A549 (cell line): ENCODE data around the gene MYH6.

ENCODE experiments used
- CEBPB ChIP-seq, 2 experiments: fragments of >200 bp in 1 of 2; sonication (Bioruptor Twin) in 1 of 2; formaldehyde crosslinking in 1 of 2; IDR thresholded peaks; 2 replicates each; pipeline ENCODE4 v1.6.1; 2012 to 2016
- CHD4 ChIP-seq: fragments of 200-600 bp; sonication (generic); IDR thresholded peaks from 2 replicates; pipeline ENCODE4 v1.6.1; 2016; ENCODE audit warnings: antibody characterized with exemption, mild to moderate bottlenecking, borderline replicate concordance
- EP300 ChIP-seq, 2 experiments: fragments of >200 bp; sonication (Bioruptor Twin); formaldehyde crosslinking; IDR thresholded peaks; 2 replicates in 1 of 2; 3 replicates in 1 of 2; pipeline ENCODE4 v1.6.1; 2016 to 2017
- FOSL2 ChIP-seq, 2 experiments: fragments of 450-650 bp in 1 of 2; fragments of >200 bp in 1 of 2; sonication (Bioruptor Twin) in 1 of 2; formaldehyde crosslinking; IDR thresholded peaks; 2 replicates each; pipeline versions ENCODE4 v1.5.0 to v1.6.1; 2016 to 2020; ENCODE audit warnings: mild to moderate bottlenecking in 1 of 2, moderate library complexity in 1 of 2
- HDAC2 ChIP-seq: fragments of 200-600 bp; sonication (generic); IDR thresholded peaks from 2 replicates; pipeline ENCODE4 v1.6.1; 2016
- KDM5A ChIP-seq: fragments of 200-600 bp; sonication (generic); IDR thresholded peaks from 2 replicates; pipeline ENCODE4 v1.6.1; 2016; ENCODE audit warnings: antibody characterized with exemption, mild to moderate bottlenecking
- POLR2A ChIP-seq: IDR thresholded peaks from 2 replicates; pipeline ENCODE4 v1.6.1; 2012; ENCODE audit warnings: mild to moderate bottlenecking, low read length
- TF ChIP-seq, protein P1 (sequence below): IDR thresholded peaks from 2 replicates; pipeline ENCODE4 v1.6.1; 2012
- TF ChIP-seq, protein P2 (sequence below): fragments of >200 bp; sonication (Bioruptor Twin); formaldehyde crosslinking; IDR thresholded peaks from 3 replicates; pipeline ENCODE4 v1.5.1; 2016
- TF ChIP-seq, protein P3 (sequence below): fragments of 250-450 bp; sonication (Bioruptor Pico); IDR thresholded peaks from 2 replicates; pipeline ENCODE4 v1.5.0; 2021; ENCODE audit warnings: mild to moderate bottlenecking, moderate library complexity, borderline replicate concordance

DNA sequence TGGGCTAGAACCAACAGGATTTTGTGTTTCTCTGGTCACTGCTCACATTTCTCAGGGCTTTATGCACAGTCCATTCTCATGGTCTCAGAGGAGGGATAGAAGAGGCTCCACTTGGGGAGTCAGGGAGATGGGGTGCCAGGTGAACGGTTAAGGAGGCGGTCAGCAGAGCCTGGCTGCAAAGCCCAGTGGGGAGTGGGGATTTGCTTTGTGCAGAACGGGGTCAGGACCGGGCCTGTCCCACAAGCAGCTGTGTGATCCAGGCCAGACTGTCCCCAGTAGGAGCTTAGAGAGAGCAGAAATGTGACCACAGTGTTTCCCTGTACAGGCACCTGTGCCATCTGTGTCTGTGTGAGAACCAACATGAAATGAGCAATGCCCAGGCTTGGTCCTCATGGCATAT, 27.1 kb downstream of the MYH6 start:
- TF ChIP-seq EP300 (IDR thresholded peaks at IDR 0.05) (no peak), POLR2A (no peak), HDAC2 (no peak), FOSL2 (IDR thresholded peaks at IDR 0.05) (no peak), FOSL2 (CRISPR knock-in tag; IDR thresholded peaks at IDR 0.05) (no peak), KDM5A (no peak), CEBPB (IDR thresholded peaks at IDR 0.05) (no peak), CHD4 (no peak)
- TF ChIP-seq, protein P1, sequence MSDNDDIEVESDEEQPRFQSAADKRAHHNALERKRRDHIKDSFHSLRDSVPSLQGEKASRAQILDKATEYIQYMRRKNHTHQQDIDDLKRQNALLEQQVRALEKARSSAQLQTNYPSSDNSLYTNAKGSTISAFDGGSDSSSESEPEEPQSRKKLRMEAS = no peak
- TF ChIP-seq, protein P2, sequence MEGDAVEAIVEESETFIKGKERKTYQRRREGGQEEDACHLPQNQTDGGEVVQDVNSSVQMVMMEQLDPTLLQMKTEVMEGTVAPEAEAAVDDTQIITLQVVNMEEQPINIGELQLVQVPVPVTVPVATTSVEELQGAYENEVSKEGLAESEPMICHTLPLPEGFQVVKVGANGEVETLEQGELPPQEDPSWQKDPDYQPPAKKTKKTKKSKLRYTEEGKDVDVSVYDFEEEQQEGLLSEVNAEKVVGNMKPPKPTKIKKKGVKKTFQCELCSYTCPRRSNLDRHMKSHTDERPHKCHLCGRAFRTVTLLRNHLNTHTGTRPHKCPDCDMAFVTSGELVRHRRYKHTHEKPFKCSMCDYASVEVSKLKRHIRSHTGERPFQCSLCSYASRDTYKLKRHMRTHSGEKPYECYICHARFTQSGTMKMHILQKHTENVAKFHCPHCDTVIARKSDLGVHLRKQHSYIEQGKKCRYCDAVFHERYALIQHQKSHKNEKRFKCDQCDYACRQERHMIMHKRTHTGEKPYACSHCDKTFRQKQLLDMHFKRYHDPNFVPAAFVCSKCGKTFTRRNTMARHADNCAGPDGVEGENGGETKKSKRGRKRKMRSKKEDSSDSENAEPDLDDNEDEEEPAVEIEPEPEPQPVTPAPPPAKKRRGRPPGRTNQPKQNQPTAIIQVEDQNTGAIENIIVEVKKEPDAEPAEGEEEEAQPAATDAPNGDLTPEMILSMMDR = no peak
- TF ChIP-seq, protein P3, sequence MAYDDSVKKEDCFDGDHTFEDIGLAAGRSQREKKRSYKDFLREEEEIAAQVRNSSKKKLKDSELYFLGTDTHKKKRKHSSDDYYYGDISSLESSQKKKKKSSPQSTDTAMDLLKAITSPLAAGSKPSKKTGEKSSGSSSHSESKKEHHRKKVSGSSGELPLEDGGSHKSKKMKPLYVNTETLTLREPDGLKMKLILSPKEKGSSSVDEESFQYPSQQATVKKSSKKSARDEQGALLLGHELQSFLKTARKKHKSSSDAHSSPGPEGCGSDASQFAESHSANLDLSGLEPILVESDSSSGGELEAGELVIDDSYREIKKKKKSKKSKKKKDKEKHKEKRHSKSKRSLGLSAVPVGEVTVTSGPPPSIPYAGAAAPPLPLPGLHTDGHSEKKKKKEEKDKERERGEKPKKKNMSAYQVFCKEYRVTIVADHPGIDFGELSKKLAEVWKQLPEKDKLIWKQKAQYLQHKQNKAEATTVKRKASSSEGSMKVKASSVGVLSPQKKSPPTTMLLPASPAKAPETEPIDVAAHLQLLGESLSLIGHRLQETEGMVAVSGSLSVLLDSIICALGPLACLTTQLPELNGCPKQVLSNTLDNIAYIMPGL = no peak
